ENCODE data around the gene LNPK. TPM values are rescaled to one million over a fixed set of nuclear protein-coding genes. Genes with fewer than 3 reads are reported as not detected.

The LNPK gene
- total RNA-seq, 2 experiments from 2014 or later, result 41.9 to 44.7 TPM

- no peaks in the 10 kb centered on the region for H3K36me3 Mint-ChIP-seq (ENCODE audit: low read depth)
- H3K27me3 Mint-ChIP-seq, result peaks cover 4% of the 10 kb centered on the region
- TF ChIP-seq, protein P1, sequence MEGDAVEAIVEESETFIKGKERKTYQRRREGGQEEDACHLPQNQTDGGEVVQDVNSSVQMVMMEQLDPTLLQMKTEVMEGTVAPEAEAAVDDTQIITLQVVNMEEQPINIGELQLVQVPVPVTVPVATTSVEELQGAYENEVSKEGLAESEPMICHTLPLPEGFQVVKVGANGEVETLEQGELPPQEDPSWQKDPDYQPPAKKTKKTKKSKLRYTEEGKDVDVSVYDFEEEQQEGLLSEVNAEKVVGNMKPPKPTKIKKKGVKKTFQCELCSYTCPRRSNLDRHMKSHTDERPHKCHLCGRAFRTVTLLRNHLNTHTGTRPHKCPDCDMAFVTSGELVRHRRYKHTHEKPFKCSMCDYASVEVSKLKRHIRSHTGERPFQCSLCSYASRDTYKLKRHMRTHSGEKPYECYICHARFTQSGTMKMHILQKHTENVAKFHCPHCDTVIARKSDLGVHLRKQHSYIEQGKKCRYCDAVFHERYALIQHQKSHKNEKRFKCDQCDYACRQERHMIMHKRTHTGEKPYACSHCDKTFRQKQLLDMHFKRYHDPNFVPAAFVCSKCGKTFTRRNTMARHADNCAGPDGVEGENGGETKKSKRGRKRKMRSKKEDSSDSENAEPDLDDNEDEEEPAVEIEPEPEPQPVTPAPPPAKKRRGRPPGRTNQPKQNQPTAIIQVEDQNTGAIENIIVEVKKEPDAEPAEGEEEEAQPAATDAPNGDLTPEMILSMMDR (IDR thresholded peaks at IDR 0.05), result no peak
- DNase-seq (no peak), ATAC-seq (no peak)
- ChIA-PET POLR2A (no interaction called here), CTCF (no interaction called here)
- no peak overlapping the region for H3K27ac Mint-ChIP-seq
- no peaks in the 10 kb centered on the region for H3K4me1 Mint-ChIP-seq (ENCODE audit: low read depth)
- intact Hi-C loops (cut with micrococcal nuclease), result no loop called here
- no peaks in the 10 kb centered on the region for H3K9me3 Mint-ChIP-seq
- no peak overlapping the region for H3K4me3 Mint-ChIP-seq
Observed at GRCh38 chr2:175883586-175884194, 118.4 kb downstream of the LNPK start.

GRCh38 chr2:175879679-175880078, 122.4 kb downstream of the LNPK start:
- TF ChIP-seq, protein P1 (IDR thresholded peaks at IDR 0.05), result no peak
- Mint-ChIP-seq H3K4me1 (ENCODE audit: low read depth) (no peaks in the 10 kb centered on the region), H3K9me3 (no peaks in the 10 kb centered on the region), H3K4me3 (no peak overlapping the region), H3K36me3 (ENCODE audit: low read depth) (no peaks in the 10 kb centered on the region), H3K27me3 (peaks cover 3% of the 10 kb centered on the region), H3K27ac (no peak overlapping the region)
- CTCF ChIA-PET, result no interaction called here
- POLR2A ChIA-PET, result no interaction called here
- ATAC-seq (no peak), DNase-seq (no peak)
- intact Hi-C loops (cut with micrococcal nuclease), result no loop called here

DNA sequence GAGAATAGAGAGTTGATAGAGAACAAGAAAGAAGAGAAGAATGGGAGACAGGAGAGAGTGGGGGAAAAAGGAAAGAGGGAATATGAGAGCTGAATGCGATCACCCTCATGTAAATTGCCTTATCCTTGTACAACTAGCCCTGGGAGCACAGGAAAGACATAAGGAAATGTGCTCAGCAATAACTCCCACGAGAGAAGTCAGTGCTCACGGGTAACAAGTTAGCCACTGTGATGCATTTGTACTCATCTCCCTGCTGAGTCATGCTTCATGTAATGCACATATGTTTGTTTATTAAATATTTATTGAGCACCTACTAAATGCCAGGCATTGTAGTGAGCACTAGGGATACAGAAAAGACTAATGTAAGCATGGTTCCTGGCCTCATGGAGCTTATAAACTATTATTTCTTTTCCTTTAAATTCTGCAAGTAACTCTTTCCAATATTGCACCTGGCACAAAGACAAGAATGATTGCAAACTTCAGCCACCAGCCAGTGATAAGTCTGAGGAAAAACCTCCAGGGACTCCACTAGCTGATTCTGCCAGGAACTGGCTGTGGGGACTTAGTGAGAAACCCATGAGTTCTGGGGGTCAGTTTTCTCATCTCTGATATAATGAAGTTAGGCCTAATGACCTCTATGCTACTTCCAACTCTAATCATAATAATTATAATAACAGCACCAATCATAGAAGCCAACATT, 124.1 kb downstream of the LNPK start:
- ChIA-PET CTCF (no interaction called here), POLR2A (no interaction called here)
- no peaks in the 10 kb centered on the region for H3K9me3 Mint-ChIP-seq
- no peak overlapping the region for H3K4me3 Mint-ChIP-seq
- DNase-seq (no peak), ATAC-seq (no peak)
- TF ChIP-seq, protein P1 (IDR thresholded peaks at IDR 0.05), result no peak
- no peak overlapping the region for H3K27ac Mint-ChIP-seq
- no peaks in the 10 kb centered on the region for H3K4me1 Mint-ChIP-seq (ENCODE audit: low read depth)
- peaks cover 2% of the 10 kb centered on the region for H3K27me3 Mint-ChIP-seq
- no peaks in the 10 kb centered on the region for H3K36me3 Mint-ChIP-seq (ENCODE audit: low read depth)
- intact Hi-C loops (cut with micrococcal nuclease), result no loop called here

DNA sequence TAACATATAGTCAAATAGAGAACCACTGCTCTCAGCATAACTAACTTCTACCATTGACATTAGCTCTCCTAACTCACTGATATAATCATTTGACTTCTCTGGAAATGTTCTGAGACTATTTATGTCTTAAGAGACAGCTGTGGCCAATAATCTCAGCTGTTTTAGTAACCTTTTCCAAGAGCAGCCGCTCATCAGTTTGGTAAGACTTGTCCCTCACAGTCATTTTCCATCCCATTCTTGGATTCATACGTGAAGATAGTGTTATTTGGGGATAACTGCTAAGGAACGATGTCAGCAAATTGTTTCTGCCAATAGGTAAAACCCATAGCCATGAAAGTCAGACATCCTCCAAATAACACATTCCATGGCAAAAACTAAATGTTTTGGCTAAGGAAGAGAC, 127.8 kb downstream of the LNPK start:
- no peak for ATAC-seq
- intact Hi-C loops (cut with micrococcal nuclease), result no loop called here
- H3K4me3 Mint-ChIP-seq, result no peak overlapping the region
- POLR2A ChIA-PET, result no interaction called here
- TF ChIP-seq, protein P1 (IDR thresholded peaks at IDR 0.05), result no peak
- H3K4me1 Mint-ChIP-seq (ENCODE audit: low read depth), result no peaks in the 10 kb centered on the region
- CTCF ChIA-PET, result no interaction called here
- no peaks in the 10 kb centered on the region for H3K9me3 Mint-ChIP-seq
- H3K27ac Mint-ChIP-seq, result no peak overlapping the region
- H3K27me3 Mint-ChIP-seq, result peaks cover 5% of the 10 kb centered on the region
- DNase-seq, result no peak
- H3K36me3 Mint-ChIP-seq (ENCODE audit: low read depth), result no peaks in the 10 kb centered on the region

Other genes starting within 250 kb of the LNPK start
- gene EVX2, start 81.7 kb upstream of the LNPK start, total RNA-seq, result not detected
- gene HOXD13, start 90.5 kb upstream of the LNPK start, total RNA-seq, result not detected
- not detected for gene HOXD12, start 97.5 kb upstream of the LNPK start, total RNA-seq
- gene HOXD11, start 105.0 kb upstream of the LNPK start, total RNA-seq, result not detected
- not detected for gene HOXD10, start 114.5 kb upstream of the LNPK start, total RNA-seq
- not detected for gene HOXD9, start 120.5 kb upstream of the LNPK start, total RNA-seq
- gene HOXD8, start 127.4 kb upstream of the LNPK start, total RNA-seq, result not detected
- gene HOXD4, start 149.3 kb upstream of the LNPK start, total RNA-seq, result not detected
- gene HOXD3, start 155.0 kb upstream of the LNPK start, total RNA-seq, result not detected
- gene HOXD1, start 186.4 kb upstream of the LNPK start, total RNA-seq, result not detected

Measured in activated CD8-positive, alpha-beta T cell treated with anti-CD3 and anti-CD28 coated beads for 36 hours (primary cell).